GM12872 (cell line): ENCODE measurements around the gene MAP3K1.

Source experiments
- CTCF ChIP-seq: IDR thresholded peaks from 3 replicates; pipeline ENCODE4 v1.5.1; 2011; ENCODE audit warnings: low read depth, mild to moderate bottlenecking, low read length, moderate library complexity; ENCODE audit not compliant: insufficient read depth

MAP3K1 gene

GRCh38 chr5:56827924-56828323, 12.6 kb downstream of the MAP3K1 start:
- no peak for TF ChIP-seq CTCF

- no peak for TF ChIP-seq CTCF
Observed at GRCh38 chr5:56829137-56829908, 14.0 kb downstream of the MAP3K1 start.

- TF ChIP-seq CTCF = no peak
Observed at GRCh38 chr5:56831773-56832172, 16.4 kb downstream of the MAP3K1 start.

GRCh38 chr5:56833325-56833724, 18.0 kb downstream of the MAP3K1 start:
- TF ChIP-seq CTCF = no peak

- TF ChIP-seq CTCF = no peak
Observed at GRCh38 chr5:56837381-56837780, 22.0 kb downstream of the MAP3K1 start.

GRCh38 chr5:56837956-56838355, 22.6 kb downstream of the MAP3K1 start:
- no peak for TF ChIP-seq CTCF

- TF ChIP-seq CTCF = peak; percentile 45; the same call in 2 of the 3 replicates
Observed at GRCh38 chr5:56838409-56839039, 23.2 kb downstream of the MAP3K1 start.
